Tibial nerve (tissue), 4 donors: ENCODE results near the gene HMX2. TPM values are rescaled to one million over a fixed set of nuclear protein-coding genes. Genes with fewer than 3 reads are reported as not detected.

Experiments
- DNase-seq, 2 donors: peaks; one replicate each; pipeline ENCODE4 v3.0.0-alpha.2; 2019; ENCODE audit warnings: low spot score in 2 of 2
- H3K27ac ChIP-seq, 4 donors: fragments of 200-600 bp; sonication (generic) in 3 of 4; one replicate each; pipeline ENCODE4 v1.5.1; 2017 to 2019; ENCODE audit warnings: mild to moderate bottlenecking in 1 of 4
- H3K27me3 ChIP-seq, 2 donors: fragments of 200-600 bp; sonication (generic) in 1 of 2; one replicate each; pipeline versions ENCODE4 v1.5.1 to v1.6.0; 2017 to 2019
- H3K36me3 ChIP-seq, 3 donors: fragments of 200-600 bp; sonication (generic); one replicate each; pipeline ENCODE4 v1.5.1; 2018 to 2019
- H3K4me1 ChIP-seq, 4 donors: fragments of 200-600 bp; sonication (generic) in 3 of 4; one replicate each; pipeline ENCODE4 v1.5.1; 2017 to 2019
- H3K4me3 ChIP-seq, 4 donors: fragments of 200-600 bp; sonication (generic) in 3 of 4; one replicate each; pipeline ENCODE4 v1.5.1; 2017 to 2019; ENCODE audit warnings: mild to moderate bottlenecking in 1 of 4, moderate library complexity in 1 of 4
- H3K9me3 ChIP-seq, 4 donors: fragments of 200-600 bp; sonication (generic) in 3 of 4; one replicate each; pipeline ENCODE4 v1.5.1; 2017 to 2019
- EP300 ChIP-seq, 2 donors: sonication (generic); formaldehyde crosslinking; IDR thresholded peaks; one replicate each; pipeline ENCODE4 v1.6.1; 2017; ENCODE audit warnings: antibody characterized with exemption in 2 of 2, mild to moderate bottlenecking in 1 of 2
- POLR2A ChIP-seq, 2 donors: fragments of 450-650 bp; IDR thresholded peaks; one replicate each; pipeline ENCODE4 v1.6.1; 2017; ENCODE audit warnings: antibody characterized with exemption in 2 of 2, mild to moderate bottlenecking in 2 of 2, moderate library complexity in 2 of 2
- WGBS, 2 donors: methylation state at CpG; one replicate each; pipeline ENCODE4 v1.1.5; 2018; 5-methylcytosine and 5-hydroxymethylcytosine counted together
- total RNA-seq, 4 donors: library from RNA; depleted of rRNA; stranded (reverse); fragments of >200 nt; gene quantifications; one replicate each; pipeline ENCODE4 v1.1.0, GENCODE V29; 2016
- TF ChIP-seq, protein P1 (sequence below), 5 experiments: fragments of 200-600 bp in 3 of 5; fragments of 450-650 bp in 2 of 5; sonication (generic) in 3 of 5; IDR thresholded peaks; one replicate each; pipeline ENCODE4 v1.5.1; 2016 to 2019; ENCODE audit warnings: antibody characterized with exemption in 5 of 5, mild to moderate bottlenecking in 3 of 5, moderate library complexity in 2 of 5

Gene HMX2
- total RNA-seq, 4 donors from 2014 or later = not detected

DNA sequence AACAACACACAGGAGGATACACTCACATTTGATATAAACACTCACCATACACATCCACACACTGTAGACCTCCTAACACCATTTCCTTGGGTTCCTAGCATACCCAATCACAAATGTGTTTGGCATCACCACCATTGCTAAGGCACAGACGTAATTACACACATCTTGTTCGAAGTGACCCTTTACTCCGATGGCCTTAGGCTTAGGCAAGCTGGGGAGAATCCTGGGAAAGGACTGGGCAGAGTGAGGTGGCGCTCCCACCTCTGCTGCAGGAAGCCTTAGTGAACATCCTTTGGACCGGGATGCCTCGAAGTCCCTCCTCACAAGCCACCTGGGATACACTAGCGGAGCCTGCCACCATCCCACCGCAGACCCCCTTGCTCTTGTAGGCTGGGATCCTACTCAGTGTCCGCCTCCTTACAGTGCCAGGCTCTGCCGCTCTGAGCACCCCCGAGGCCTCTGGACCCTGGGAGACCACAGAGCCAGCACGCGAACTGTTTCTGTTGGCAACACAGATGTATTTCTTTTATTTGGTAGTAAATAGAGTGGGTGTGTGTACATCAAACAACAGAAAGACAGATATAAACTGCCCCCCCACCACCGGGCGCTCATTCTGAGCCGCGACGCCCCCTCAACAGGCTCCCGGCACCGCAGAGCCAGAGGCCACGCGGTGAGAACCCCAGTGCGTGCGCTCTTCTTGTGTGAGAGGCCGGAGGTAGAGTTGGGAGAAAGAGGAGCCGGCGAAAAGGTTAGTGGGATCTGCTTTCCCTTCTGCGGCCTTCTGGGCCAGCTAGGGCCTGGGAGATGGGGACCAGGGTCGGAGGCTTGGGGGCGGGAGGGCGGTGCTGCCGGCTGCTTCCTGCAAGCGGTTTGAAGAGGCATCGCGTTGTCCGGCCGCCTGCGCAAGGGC lies 5.9 kb upstream of the HMX2 start:
- WGBS, 2 donors = 7 to 12% methylated on average over 27 to 36 of the region's 38 CpGs
- TF ChIP-seq POLR2A (IDR thresholded peaks at IDR 0.05) (no peak), EP300 (IDR thresholded peaks at IDR 0.05) (no peak)
- TF ChIP-seq, protein P1, sequence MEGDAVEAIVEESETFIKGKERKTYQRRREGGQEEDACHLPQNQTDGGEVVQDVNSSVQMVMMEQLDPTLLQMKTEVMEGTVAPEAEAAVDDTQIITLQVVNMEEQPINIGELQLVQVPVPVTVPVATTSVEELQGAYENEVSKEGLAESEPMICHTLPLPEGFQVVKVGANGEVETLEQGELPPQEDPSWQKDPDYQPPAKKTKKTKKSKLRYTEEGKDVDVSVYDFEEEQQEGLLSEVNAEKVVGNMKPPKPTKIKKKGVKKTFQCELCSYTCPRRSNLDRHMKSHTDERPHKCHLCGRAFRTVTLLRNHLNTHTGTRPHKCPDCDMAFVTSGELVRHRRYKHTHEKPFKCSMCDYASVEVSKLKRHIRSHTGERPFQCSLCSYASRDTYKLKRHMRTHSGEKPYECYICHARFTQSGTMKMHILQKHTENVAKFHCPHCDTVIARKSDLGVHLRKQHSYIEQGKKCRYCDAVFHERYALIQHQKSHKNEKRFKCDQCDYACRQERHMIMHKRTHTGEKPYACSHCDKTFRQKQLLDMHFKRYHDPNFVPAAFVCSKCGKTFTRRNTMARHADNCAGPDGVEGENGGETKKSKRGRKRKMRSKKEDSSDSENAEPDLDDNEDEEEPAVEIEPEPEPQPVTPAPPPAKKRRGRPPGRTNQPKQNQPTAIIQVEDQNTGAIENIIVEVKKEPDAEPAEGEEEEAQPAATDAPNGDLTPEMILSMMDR (IDR thresholded peaks at IDR 0.05) = no peak
- no peaks in the 10 kb centered on the region for H3K36me3 ChIP-seq
- peaks cover 0 to 74% (median 25%) of the 10 kb centered on the region in 4 donors for H3K4me1 ChIP-seq
- H3K9me3 ChIP-seq = no peaks in the 10 kb centered on the region
- no peak overlapping the region for H3K4me3 ChIP-seq
- DNase-seq = no peak
- no peak overlapping the region for H3K27ac ChIP-seq
- peaks cover 7 to 100% of the 10 kb centered on the region in 2 donors for H3K27me3 ChIP-seq

DNA sequence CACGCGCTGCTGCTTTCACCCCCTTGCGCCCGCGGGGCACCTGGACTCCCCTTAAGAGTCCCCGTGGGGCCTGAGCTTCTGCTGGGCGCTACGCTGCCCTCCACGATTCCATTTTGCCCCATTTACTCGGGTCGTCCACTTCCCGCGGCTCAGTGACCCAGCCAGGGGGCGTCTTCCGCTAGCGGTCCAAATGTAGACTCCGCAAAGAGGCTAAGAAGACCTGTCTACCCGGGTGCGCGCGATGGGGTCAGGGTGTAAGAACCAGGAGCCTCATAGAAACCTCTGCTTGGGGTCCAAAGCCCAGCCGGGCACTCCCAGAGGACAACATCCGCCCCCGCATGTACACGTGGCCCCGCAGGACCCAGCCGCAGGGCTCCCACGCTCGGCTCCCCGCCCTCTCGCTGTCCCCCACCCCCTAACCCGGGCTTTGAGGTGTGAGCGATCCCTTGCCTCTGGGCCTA lies 5.2 kb upstream of the HMX2 start:
- Histone ChIP-seq H3K4me3 (no peak overlapping the region), H3K27ac (no peak overlapping the region), H3K4me1 (peaks cover 0 to 74% (median 21%) of the 10 kb centered on the region in 4 donors), H3K27me3 (peaks cover 7 to 100% of the 10 kb centered on the region in 2 donors), H3K36me3 (no peaks in the 10 kb centered on the region), H3K9me3 (no peaks in the 10 kb centered on the region)
- DNase-seq = no peak
- TF ChIP-seq POLR2A (IDR thresholded peaks at IDR 0.05) = no peak
- TF ChIP-seq, protein P1 (IDR thresholded peaks at IDR 0.05) = no peak
- TF ChIP-seq EP300 (IDR thresholded peaks at IDR 0.05) = no peak
- 2 to 3% methylated on average over 23 to 28 of the region's 33 CpGs for WGBS, 2 donors

DNA sequence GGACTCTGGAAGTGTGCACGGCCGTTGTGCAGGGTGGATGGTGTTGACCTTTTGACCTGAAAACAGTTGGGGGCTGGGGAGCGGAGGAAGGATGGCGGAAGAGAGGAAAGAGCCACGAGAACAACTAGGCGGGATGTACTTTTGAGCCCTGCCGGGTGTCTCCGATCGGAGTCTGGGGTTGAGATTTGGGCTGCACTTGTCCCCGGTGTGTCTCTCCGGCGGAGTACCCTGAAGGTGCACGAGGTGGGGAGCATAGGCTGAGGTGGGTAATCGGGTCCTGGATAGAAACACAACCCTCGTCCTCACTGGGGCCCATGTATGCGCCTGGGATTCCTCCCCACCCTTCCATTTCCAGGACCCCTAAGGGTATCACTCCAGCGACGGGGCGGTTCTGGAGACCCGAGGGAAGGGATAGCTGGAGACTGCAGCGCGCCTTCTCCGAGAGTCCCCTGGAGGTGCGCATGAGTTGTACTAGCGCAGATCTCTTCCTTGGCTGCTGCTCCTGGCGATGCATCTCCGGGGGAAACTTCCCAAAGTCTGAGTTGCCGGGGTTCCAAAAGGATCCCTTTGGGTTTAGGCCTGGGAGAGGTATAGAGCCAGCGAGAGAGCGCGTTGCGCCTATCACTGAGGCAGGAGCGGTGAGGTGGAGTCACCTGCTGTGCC lies 4.6 kb upstream of the HMX2 start:
- H3K27me3 ChIP-seq = peaks cover 4 to 100% of the 10 kb centered on the region in 2 donors
- peaks cover 0 to 77% (median 23%) of the 10 kb centered on the region in 4 donors for H3K4me1 ChIP-seq
- WGBS, 2 donors = 4 to 5% methylated on average over 30 to 33 of the region's 33 CpGs
- H3K36me3 ChIP-seq = no peaks in the 10 kb centered on the region
- TF ChIP-seq POLR2A (IDR thresholded peaks at IDR 0.05) = no peak
- TF ChIP-seq, protein P1 (IDR thresholded peaks at IDR 0.05) = no peak
- TF ChIP-seq EP300 (IDR thresholded peaks at IDR 0.05) = no peak
- H3K9me3 ChIP-seq = no peaks in the 10 kb centered on the region
- H3K4me3 ChIP-seq = no peak overlapping the region
- H3K27ac ChIP-seq = no peak overlapping the region
- DNase-seq = no peak

DNA sequence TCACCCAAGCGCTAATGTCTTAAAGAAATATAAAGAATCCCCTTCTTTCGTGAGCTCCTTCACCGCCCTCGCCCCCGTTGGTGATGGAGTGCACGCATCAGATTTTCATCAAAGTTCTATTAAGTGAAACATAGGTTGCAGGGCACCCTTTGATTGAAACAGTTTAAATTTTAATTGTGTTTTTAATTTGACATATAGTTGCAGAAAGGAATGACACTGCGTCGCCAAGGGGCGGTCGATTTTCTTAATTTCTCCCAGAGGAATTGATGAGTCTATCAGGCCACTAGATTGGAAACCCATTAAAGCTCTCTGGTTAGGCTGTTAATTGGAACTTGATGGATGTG lies 4.1 kb upstream of the HMX2 start:
- Histone ChIP-seq H3K4me1 (peaks cover 0 to 82% (median 25%) of the 10 kb centered on the region in 4 donors), H3K27me3 (peaks cover 3 to 100% of the 10 kb centered on the region in 2 donors), H3K4me3 (no peak overlapping the region), H3K36me3 (no peaks in the 10 kb centered on the region), H3K27ac (no peak overlapping the region), H3K9me3 (no peaks in the 10 kb centered on the region)
- DNase-seq = no peak
- TF ChIP-seq POLR2A (IDR thresholded peaks at IDR 0.05) = no peak
- TF ChIP-seq EP300 (IDR thresholded peaks at IDR 0.05) = no peak
- TF ChIP-seq, protein P1 (IDR thresholded peaks at IDR 0.05) = no peak
- 9 to 11% methylated on average over 10 of the region's 10 CpGs for WGBS, 2 donors
